WTC11 (cell line): ENCODE data around the gene PROM2.

Experiments used
- ATF1 ChIP-seq: sonication (generic); formaldehyde crosslinking; IDR thresholded peaks from 2 replicates; pipeline ENCODE4 v1.8.1; 2023; ENCODE audit warnings: mild to moderate bottlenecking, moderate library complexity, missing genetic modification reagents
- ATF3 ChIP-seq: sonication (generic); formaldehyde crosslinking; conservative IDR thresholded peaks from 2 replicates; pipeline ENCODE4 v1.8.1; 2022; ENCODE audit warnings: mild to moderate bottlenecking, missing genetic modification reagents
- CREB1 ChIP-seq: sonication (generic); formaldehyde crosslinking; IDR thresholded peaks from 2 replicates; pipeline ENCODE4 v1.8.0; 2023; ENCODE audit warnings: mild to moderate bottlenecking, missing genetic modification reagents
- CTCF ChIP-seq: fragments of 200-600 bp; IDR thresholded peaks from 2 replicates; pipeline ENCODE4 v1.8.0; 2022; ENCODE audit warnings: antibody characterized with exemption
- E2F5 ChIP-seq: sonication (generic); formaldehyde crosslinking; IDR thresholded peaks from 2 replicates; pipeline ENCODE4 v1.8.1; 2022; ENCODE audit warnings: mild to moderate bottlenecking, moderate library complexity, missing genetic modification reagents
- FOXJ3 ChIP-seq: sonication (generic); formaldehyde crosslinking; IDR thresholded peaks from 2 replicates; pipeline ENCODE4 v1.9.0; 2021; ENCODE audit warnings: missing genetic modification reagents, mild to moderate bottlenecking, borderline replicate concordance
- FOXP4 ChIP-seq: sonication (generic); formaldehyde crosslinking; IDR thresholded peaks from 2 replicates; pipeline ENCODE4 v1.8.0; 2022; ENCODE audit warnings: mild to moderate bottlenecking, missing genetic modification reagents
- HMGXB4 ChIP-seq: sonication (generic); formaldehyde crosslinking; IDR thresholded peaks from 2 replicates; pipeline ENCODE4 v1.8.1; 2023; ENCODE audit warnings: mild to moderate bottlenecking, moderate library complexity, missing genetic modification reagents
- MAX ChIP-seq: sonication (generic); formaldehyde crosslinking; IDR thresholded peaks from 2 replicates; pipeline ENCODE4 v1.8.0; 2022; ENCODE audit warnings: mild to moderate bottlenecking, missing genetic modification reagents
- SP1 ChIP-seq: sonication (generic); formaldehyde crosslinking; conservative IDR thresholded peaks from 2 replicates; pipeline ENCODE4 v1.8.1; 2022; ENCODE audit warnings: missing genetic modification reagents
- ZNF281 ChIP-seq: sonication (generic); formaldehyde crosslinking; IDR thresholded peaks from 2 replicates; pipeline ENCODE4 v1.8.0; 2023; ENCODE audit warnings: mild to moderate bottlenecking, missing genetic modification reagents
- ZNF317 ChIP-seq: sonication (generic); formaldehyde crosslinking; IDR thresholded peaks from 2 replicates; pipeline ENCODE4 v1.8.1; 2023; ENCODE audit warnings: low read depth, mild to moderate bottlenecking, moderate library complexity, missing genetic modification reagents, borderline replicate concordance
- ZSCAN18 ChIP-seq: fragments of 250-450 bp; sonication (Bioruptor Pico); IDR thresholded peaks from 2 replicates; pipeline ENCODE4 v2.1.2; 2022; ENCODE audit warnings: mild to moderate bottlenecking, moderate library complexity

GRCh38 chr2:95258271-95258670 lies 16.0 kb upstream of the PROM2 start:
- TF ChIP-seq ZSCAN18 (CRISPR knock-in tag) (no peak), CTCF (no peak), MAX (no peak), CREB1 (CRISPR knock-in tag) (no peak), ATF3 (CRISPR knock-in tag) (no peak), FOXJ3 (CRISPR knock-in tag) (no peak), FOXP4 (CRISPR knock-in tag) (no peak), ZNF317 (CRISPR knock-in tag) (no peak), HMGXB4 (CRISPR knock-in tag) (no peak), E2F5 (CRISPR knock-in tag) (no peak), SP1 (CRISPR knock-in tag) (no peak), ZNF281 (CRISPR knock-in tag) (no peak), ATF1 (no peak)
